ENCODE results near the gene SCTR.

The SCTR gene

GRCh38 chr2:119429225-119429981 lies 94.9 kb downstream of the SCTR start:
- TF ChIP-seq, protein P1, sequence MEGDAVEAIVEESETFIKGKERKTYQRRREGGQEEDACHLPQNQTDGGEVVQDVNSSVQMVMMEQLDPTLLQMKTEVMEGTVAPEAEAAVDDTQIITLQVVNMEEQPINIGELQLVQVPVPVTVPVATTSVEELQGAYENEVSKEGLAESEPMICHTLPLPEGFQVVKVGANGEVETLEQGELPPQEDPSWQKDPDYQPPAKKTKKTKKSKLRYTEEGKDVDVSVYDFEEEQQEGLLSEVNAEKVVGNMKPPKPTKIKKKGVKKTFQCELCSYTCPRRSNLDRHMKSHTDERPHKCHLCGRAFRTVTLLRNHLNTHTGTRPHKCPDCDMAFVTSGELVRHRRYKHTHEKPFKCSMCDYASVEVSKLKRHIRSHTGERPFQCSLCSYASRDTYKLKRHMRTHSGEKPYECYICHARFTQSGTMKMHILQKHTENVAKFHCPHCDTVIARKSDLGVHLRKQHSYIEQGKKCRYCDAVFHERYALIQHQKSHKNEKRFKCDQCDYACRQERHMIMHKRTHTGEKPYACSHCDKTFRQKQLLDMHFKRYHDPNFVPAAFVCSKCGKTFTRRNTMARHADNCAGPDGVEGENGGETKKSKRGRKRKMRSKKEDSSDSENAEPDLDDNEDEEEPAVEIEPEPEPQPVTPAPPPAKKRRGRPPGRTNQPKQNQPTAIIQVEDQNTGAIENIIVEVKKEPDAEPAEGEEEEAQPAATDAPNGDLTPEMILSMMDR (IDR thresholded peaks at IDR 0.05; ENCODE audit: low read depth, low read length), result no peak
- in situ Hi-C loops (cut with HindIII; ENCODE audit: low sequenced_read_pairs), result no loop called here
- peak; percentile 16 for DNase-seq (ENCODE audit: low read depth, low spot score)
- no peak overlapping the region for H3K4me3 ChIP-seq (ENCODE audit: low read depth, low read length)

GRCh38 chr2:119428488-119429224 lies 95.6 kb downstream of the SCTR start:
- no peak overlapping the region for H3K4me3 ChIP-seq (ENCODE audit: low read depth, low read length)
- no peak for DNase-seq (ENCODE audit: low read depth, low spot score)
- TF ChIP-seq, protein P1 (IDR thresholded peaks at IDR 0.05; ENCODE audit: low read depth, low read length), result no peak
- in situ Hi-C loops (cut with HindIII; ENCODE audit: low sequenced_read_pairs), result no loop called here

GRCh38 chr2:119427756-119428155 lies 96.5 kb downstream of the SCTR start:
- TF ChIP-seq, protein P1 (IDR thresholded peaks at IDR 0.05; ENCODE audit: low read depth, low read length), result no peak
- in situ Hi-C loops (cut with HindIII; ENCODE audit: low sequenced_read_pairs), result no loop called here
- H3K4me3 ChIP-seq (ENCODE audit: low read depth, low read length), result no peak overlapping the region
- DNase-seq (ENCODE audit: low read depth, low spot score), result no peak

DNA sequence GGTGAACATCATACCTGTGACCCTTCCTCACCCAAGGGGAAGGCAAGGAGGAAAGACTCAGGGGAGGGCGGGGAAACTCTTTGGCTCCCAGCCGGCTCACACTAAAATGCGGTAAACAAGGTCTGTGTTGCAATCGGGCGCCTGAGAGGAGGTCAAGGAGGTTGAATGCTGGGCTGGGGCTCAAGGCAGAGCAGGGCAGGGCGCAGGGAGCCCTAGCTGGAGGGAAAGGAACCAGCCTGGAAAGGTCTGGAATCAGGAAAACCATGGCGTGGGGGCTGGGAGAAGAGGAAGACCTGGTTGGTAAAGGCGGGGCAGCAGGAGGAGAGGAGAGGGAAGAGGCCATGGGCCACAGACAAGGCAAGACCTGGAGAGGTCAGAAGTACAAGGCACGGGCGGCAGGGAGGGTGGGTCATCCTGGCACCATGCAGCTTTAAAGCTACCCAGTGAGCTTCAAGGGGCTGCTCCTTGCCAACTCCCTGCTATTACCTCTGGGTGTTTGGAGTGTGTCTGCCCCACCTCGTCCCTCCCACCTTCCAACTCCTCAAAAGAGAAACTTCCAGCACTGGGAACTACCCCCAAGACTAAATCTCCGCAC lies 97.4 kb downstream of the SCTR start:
- TF ChIP-seq, protein P1 (IDR thresholded peaks at IDR 0.05; ENCODE audit: low read depth, low read length), result no peak
- in situ Hi-C loops (cut with HindIII; ENCODE audit: low sequenced_read_pairs), result no loop called here
- H3K4me3 ChIP-seq (ENCODE audit: low read depth, low read length), result no peak overlapping the region
- no peak for DNase-seq (ENCODE audit: low read depth, low spot score)

DNA sequence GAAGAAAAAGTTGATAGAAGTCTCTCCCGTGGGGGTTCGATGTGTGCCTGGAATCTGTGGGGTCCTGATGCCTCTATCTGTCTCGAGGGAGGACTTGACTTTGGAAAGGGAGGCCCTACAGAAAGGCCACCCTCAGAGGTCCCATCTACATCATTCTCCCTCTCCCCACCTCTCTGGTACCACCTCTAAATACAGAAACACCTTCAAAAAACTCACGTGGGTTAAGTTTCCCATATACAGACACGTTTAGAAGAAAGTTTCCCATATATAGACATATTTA lies 97.9 kb downstream of the SCTR start:
- TF ChIP-seq, protein P1 (IDR thresholded peaks at IDR 0.05; ENCODE audit: low read depth, low read length), result no peak
- DNase-seq (ENCODE audit: low read depth, low spot score), result no peak
- in situ Hi-C loops (cut with HindIII; ENCODE audit: low sequenced_read_pairs), result no loop called here
- no peak overlapping the region for H3K4me3 ChIP-seq (ENCODE audit: low read depth, low read length)

DNA sequence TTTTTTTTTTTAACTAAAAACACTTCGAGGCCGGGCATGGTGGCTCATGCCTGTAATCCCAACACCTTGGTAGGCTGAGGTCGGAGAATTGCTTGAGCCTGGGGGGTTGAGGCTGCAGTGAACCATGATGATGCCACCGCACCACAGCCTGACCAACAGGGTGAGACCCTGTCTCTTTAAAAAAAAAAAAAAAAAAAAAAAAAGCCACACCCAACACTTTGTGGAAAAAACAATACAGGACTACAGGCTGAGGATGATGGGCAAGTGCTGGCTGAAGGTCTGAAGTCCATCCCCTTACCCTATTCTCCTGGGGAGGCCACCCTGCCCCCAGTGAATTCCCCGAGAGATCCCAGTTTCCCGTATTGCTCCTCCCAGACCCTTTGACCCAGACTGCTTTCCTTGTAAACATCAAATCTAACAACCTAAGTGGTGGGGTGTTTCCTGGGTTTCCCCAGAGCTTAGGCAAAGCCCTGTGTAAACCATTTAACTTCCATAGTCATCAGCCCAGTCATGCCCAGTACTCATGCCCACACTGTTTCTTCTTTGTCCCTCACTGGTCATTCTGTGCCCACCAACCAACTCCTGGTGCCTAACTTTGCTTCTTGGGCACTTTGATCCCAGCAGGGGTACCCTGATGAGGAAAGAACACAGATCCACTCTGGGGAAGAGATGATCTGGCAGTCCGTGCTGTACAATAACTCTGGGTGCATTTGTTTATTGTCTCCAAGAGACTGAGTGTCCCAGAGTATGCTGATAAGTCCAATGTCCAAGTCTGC lies 98.5 kb downstream of the SCTR start:
- TF ChIP-seq, protein P1 (IDR thresholded peaks at IDR 0.05; ENCODE audit: low read depth, low read length), result no peak
- in situ Hi-C loops (cut with HindIII; ENCODE audit: low sequenced_read_pairs), result no loop called here
- H3K4me3 ChIP-seq (ENCODE audit: low read depth, low read length), result no peak overlapping the region
- DNase-seq (ENCODE audit: low read depth, low spot score), result no peak
